T-helper 22 cell (primary cell): ENCODE data around the gene TCF3.
A peak's percentile ranks its signal among the peaks of the same experiment; 100 is the strongest.

Source experiments
- DNase-seq: peaks from one replicate; pipeline ENCODE4 v3.0.0-alpha.2; 2020; ENCODE audit warnings: low read depth

The TCF3 gene

DNA sequence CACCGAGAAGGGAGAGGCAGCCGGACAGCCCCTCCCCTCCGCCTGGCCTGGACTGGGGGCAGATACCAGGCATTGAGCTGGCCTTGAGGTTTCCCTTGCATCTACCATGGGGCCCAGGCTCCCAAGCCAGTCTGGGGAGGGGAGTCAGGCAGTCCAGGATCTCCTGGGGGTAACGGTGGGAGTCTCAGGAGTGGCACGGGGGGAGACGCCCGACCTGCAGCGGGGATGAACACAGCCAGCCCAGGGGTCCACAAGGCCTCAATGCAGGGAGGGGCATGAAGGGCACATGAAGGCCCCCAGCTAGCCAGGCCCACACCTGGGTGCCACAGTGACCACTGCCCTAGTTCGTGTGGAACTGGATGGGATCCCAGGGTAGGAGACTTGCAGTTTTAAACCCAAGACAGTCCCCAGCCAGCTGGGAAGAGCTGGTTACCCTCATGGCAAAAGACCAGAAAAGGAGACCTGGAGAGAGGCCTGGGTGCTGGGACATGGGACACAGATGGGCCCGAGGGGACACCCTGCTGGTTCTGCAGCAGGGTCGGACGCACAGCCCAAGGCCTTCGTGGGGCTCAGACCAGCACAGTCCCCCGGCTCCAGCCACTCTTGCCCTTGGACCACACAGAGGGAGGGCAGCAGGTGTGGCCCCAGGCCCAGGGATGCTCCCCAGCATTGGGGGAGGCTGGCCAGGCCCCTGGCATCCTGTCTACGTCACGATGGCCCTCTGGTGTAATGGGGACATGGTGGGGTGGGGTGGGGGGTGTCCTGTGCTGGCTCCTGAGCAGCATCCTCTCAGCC is 42.5 kb downstream of the TCF3 start:
- no peak for DNase-seq

DNA sequence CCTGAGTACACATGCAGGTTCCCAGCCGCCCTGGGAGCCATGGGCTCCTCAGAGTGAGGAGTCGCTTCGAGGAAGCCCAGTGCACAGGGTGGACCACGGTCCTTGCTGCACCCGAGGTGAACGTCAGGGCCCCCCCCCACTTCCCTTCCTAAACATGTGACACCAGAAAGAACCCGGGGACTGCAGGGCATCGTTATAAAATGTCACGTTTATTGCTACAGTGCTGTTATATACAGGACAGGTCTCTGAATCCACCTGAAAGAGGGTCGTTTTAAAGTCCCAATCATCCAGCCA is 43.4 kb downstream of the TCF3 start:
- no peak for DNase-seq

DNA sequence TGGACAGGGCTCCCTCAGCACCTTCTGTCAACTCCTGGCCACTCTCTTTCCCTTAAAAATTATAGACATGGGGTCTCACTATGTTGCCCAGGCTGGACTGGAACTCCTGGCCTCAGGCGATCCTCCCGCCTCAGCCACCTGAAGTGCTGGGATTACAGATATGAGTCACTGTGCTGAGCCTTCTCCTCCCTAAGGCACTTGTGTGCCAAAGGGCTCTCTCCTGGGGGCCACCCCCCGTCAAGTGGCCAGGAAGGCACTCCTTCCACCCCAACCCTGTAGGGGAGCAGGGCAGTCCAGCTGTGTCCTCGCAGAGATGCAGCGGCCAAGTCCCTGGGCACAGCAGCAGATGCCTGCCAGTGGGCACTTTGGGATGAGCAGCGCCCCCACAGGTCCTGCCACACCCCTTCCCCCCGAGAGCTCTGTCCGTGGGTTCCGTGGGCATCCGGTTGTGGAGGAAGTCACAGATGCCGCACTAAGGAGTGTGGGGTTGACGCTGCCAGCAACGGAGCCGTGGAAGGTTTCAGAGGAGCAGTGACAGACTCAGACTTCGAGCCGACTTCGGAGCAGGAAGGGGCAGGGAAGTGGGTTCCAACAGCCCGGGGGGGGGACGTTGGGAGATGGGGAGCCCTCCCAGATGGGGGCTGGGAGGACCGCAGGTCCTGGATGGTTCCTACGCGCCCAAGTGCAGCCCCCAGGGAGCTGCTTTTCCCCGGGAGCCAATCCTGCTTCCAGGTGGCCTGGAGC is 43.9 kb downstream of the TCF3 start:
- no peak for DNase-seq

DNA sequence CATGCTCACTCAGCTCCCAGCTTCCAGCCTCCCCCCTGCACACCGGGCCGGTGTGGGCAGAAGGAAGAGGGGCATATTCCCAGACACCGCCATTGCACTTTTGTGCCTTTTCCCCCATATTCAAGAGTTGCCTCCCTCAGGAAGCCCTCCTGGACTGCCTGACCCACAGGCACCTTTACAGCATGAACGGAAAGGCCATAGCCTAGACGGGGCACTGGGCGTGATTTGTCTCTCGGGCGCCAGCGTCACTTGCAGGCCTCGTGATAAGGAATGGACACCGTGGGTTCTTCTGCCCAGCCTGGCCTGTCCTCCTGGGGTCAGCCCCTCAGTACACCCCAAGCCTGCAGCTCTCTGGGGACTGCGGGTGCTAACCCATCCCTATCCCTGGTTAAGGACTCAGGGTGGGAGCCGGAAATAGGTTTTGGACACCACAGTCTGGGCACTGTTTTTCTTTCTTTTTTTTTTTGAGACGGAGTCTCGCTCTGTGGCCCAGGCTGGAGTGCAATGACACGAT is 46.2 kb downstream of the TCF3 start:
- DNase-seq: no peak

DNA sequence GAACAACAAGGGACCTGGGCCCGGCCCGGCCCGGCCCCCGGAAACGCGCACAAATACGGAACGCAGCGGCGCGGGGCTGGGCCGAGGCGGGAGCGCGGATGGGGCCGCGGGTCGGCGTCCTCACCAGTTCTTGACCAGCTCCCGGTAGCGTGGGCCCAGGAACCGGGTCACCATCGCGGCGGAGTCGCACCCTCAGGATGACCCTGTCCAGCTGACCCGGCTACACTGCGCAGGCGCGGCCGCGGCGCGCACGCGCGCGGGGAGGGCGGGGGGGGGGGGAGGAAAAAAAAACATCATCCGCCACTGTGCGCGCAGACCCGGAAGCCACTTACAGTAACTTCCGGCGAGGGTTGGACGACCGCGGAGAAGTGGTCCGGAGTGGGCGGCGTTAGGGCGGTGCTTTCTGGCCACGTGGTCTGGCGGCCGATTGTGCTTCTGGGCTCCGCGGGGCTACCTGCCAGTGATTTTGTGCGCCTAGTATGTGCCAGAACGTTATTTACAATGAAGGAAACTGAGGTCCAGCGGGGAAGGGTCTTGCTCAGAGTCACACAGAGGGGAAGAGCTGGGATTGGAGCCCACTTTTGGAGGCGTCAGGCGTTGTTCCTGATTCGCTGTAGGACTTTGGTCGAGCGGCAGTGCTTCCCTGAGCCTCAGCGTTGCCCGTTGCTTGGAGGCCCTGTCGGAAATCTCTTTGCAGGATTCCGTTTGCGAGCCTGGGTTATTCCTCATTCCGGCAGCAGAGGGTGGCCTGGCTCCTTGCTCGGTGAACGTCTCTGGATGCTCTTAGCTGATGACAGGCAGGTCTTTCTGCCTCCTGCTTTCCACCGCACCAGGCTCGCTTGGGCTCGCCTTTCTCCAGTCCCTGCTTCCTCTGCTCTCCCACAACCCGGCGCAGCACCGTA is 46.9 kb downstream of the TCF3 start, which contains the start of gene UQCR11:
TSS of gene UQCR11 (minus strand) at position 227 of the 902 bp plus-strand sequence. CDS start at position 174, 53 bp downstream.
- peak; percentile 85 for DNase-seq

DNA sequence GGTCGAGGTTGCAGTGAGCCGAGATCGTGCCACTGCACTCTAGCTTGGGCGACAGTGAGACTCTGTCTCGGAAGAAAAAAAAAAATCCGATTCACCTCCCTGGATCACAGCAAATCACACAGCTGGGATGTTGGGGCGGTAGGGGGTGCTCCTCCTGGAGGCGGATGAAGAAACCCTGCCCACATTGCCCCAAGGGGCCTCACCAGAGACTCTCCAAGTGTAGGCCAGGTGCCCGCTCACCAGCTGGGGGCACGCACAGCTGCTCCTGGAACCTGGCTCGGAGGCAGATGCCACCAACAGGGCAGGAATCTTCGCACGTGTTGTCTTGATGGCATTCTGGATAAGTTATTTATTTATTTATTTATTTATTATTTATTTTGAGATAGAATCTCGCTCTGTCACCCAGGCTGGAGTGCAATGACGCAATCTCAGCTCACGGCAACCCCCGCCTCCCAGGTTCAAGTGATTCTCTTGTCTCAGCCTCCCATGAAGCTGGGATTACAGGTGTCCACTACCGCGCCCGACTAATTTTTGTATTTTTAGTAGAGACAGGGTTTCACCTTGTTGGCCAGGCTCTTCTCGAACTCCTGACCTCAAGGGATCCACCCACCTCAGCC is 50.2 kb downstream of the TCF3 start:
- no peak for DNase-seq

DNA sequence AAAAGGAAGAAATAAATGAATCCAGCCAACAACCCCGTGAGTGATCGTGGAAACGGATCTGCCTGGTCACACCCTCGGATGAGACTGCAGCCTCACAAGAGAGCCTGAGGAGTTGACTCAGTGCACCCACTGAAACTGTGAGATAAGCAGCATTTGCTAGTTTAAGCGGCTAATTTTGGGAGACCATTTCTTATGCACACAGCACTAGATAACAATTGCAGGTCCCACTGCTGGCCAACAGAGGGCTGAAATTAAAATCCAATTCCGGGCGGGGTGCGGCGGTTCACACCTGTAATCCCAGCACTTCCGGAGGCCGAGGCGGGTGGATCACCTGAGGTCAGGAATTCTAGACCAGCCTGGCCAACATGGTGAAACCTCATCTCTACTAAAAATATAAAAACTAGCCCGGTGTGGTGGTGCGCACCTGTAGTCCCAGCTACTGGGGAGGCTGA is 50.8 kb downstream of the TCF3 start:
- no peak for DNase-seq

DNA sequence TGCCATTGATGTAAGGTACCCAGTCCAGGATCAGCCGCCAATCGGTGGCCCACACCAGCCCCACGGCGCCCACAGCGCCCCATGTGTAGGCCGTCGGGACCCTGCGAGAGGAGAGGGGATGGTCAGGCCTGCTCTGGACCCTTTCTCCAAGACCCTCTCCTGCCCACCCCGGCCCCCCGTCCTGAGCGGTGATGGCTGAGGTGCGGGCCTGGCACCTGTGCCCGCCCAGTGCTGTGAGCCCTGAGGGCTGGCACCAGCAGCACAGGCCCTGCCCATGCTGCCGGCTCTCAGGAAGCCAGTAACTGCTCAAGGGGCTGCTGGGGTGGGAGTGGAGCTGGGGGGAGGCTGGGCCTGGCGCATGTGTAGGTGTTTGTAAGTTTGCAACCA is 53.0 kb downstream of the TCF3 start:
- no peak for DNase-seq

DNA sequence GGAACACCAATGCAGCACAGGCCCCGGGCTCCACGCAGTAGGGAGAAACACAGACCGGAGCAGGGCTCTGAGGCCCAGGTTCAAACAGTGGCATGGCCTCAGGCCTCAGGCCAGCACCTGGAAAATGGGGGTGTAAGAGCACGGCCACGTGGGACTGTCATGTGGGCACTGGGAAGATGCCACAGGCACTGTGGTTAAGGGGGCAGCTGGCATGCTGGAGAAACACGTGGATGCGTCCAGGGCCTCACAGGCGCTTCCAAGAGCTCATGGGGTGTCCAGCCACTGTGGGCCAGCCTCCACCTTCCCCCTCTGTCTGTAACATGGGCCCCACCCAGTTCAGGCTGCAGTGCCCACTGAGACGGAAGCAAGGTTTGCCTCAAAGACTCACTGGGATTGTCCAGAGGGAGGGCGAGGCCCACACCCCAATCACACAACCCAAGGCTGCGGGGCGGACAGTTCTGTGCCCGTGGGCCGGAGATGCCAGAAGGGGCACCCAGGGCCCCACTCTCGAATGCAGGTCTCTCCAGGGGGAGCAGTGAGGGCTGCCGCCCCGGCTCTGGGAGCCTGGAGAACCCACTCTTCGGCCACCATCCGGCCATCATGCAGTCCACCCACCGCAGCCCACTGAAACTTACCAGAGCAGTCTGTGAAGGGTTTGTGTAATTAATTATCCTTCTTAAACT is 53.5 kb downstream of the TCF3 start:
- DNase-seq: no peak

DNA sequence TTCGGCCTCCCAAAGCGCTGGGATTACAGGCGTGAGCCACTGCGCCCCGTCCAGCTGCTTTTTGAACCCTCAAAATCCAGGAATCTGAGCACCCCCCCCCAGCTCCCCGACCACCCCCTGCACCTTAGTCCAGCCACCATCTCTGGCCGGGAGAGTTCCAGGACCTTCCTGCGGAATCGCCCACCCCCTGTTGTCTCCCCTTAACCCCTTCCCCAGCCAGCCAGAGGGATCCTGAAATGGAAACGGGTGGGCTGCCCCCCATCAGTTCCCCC is 59.0 kb downstream of the TCF3 start:
- no peak for DNase-seq

DNA sequence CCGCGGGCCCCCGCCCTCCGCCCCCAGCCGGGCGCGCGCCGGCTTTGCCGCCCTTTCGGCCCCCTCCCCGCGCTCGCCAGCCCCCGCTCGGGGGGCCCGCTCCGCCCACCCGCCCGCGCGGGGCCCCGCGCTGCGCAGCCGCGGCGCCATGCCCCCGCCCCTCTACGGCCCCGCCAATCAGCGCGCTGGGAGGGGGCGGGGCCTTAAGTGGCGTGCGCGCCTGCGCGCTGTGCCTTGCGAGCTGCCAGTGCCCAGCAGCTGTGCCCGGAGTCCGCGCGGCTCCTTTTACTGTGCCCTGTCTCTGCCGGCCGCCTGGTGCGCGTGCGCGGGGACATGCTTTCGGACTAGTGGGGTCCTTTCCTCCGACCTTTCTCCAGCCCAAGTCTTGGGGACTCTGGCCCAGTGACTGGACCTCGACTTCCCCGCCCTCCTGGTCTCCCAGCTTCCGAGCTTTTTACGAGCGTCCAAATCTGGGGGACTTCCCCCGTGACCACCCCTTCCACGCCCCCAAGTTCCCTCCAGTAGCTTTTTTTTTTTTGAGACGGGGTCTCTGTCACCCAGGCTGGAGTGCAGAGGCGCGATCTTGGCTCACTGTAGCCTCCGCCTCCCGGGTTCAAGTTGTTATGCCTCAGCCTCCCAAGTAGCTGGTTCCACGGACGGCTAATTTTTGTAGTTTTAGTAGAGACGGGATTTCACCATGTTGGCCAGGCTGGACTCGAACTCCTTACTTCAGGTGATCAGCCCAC is 59.5 kb downstream of the TCF3 start, which contains the start of gene MBD3:
TSS of gene MBD3 (minus strand) at position 111 of the 746 bp plus-strand sequence. CDS start 234 bp downstream, outside the sequence.
- peak; percentile 78 for DNase-seq

DNA sequence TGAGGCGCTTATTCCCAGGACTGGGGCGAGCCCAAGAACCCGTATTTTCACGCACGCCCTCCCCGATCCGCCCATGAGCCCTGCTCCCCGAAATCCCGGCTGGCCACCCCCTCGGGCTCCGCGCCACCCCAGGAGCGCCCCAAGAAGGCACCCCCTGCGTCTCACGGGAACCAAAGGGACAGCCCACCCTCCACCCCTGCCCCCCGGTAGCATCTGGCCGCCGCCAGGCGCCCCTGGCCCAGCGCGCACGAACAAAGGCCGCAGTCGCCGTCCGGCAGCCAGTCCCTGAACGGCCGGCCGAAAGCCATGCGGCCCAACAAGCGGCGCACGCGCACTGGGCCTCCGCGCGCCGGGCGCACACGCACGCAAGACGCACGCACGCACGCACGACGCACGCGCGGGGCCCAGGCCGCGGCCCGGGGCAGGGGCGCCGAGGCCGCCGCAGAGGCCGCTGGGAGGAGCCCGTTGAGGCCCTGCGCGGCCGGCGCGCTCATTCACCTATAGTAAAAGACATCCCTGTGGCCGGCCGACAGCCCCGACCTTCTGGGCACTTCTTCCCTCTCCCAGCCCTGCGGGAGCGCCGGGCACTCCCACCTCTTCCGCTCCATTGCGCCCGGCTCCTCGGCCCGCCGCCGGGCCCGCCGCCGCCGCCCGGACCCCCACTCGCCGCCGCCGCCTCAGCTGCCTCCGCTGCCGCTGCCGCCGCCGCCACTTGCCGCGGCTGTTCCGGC is 60.2 kb downstream of the TCF3 start:
- peak; percentile 70 for DNase-seq

DNA sequence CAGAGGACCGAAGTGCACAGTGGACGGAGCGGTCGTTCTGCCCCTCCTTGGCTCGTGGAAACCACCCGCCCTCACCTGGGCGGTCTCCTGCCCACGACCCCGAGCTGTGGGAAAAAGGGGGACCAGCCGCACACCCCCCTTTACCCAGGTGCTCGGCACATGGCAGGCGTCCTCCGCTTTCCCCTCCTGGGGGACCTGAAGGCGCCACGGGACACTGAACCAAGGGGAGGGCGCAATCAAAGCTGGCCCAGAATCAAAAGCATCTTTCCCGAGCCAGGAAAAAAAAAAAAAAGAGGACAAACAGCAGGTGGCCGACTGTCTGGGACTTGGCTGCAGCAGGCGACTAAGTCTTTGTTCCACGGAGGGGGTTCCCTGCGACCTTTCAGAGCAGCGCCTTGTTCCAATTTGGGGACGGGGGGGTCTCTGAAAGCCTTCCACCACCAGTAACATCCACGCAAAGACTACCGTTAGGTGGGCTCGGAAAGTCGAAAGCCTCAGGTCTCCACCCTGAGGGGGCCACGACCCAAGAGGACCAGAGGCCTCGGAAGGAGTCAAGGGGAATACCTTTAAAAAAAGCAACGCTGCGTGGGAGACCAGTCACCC is 60.9 kb downstream of the TCF3 start:
- no peak for DNase-seq

DNA sequence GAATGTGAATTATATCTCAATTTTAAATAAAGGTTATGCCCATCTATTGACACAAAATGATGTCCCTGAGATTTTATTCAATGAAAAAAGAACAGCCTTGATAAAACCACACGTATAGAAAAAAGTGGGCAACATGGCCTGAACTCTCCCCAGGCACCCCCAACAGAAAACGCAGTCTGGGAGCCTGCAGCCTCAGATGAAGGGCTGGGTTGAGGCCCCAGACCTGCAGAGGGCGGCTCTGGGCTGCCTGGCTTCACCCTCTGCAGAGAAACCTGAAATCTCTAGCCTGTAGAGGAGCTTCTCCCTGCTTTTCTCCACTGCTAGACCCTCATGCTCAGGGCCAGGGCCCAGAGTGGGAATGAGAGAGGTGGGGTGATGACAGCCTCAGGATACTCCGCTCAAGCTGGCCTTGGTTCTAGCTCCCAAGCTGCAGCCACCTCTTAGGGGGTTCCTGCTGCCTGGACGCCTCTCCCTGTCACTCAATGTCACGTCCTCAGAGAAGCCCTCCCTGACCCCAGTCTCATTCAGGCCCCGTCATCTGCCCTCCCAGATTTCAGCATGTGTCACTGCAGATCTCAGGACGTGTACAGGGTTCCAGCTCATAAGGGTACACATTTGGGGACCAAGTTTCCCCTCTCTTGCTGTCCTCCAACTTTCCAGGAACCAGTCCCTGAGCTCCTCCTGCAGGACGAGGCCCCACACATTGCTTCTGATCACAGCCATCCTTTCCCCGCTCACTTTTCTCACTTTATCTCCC is 61.6 kb downstream of the TCF3 start:
- DNase-seq: no peak

DNA sequence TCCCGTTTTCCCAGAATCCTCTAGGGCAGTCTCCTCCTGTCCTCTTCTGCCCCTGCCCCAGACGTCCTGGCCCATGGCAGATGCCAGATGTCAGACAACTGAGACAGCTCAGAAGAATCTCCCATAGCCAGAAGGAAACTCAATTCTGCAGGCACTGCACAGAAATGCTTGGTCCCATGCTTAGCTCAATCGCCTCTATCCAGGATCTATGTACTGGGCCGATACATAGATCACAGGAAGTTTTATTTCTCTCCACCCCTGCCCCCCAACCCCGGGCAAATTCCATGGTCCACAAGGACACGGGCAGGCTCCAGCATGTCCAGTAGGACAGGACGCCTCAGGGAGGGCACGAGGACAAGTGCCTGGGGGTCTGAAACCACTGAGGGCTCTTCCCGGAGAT is 64.5 kb downstream of the TCF3 start:
- no peak for DNase-seq

DNA sequence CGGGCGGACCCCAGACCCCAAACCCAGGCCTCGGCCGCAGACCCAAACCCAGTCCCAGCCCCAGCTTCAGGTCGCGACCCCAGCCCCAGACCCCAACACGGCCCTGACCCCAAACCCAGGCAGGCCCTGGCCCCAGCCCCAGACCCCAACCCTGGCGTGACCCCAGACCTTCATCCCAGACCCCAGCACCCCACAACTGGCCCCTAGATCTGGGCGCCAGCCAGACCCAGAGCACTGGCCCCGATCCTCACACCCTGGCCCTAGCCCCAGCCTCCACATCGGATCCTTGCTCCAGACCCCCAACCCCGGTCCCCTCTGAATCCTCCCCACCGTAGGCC is 67.2 kb downstream of the TCF3 start:
- no peak for DNase-seq

DNA sequence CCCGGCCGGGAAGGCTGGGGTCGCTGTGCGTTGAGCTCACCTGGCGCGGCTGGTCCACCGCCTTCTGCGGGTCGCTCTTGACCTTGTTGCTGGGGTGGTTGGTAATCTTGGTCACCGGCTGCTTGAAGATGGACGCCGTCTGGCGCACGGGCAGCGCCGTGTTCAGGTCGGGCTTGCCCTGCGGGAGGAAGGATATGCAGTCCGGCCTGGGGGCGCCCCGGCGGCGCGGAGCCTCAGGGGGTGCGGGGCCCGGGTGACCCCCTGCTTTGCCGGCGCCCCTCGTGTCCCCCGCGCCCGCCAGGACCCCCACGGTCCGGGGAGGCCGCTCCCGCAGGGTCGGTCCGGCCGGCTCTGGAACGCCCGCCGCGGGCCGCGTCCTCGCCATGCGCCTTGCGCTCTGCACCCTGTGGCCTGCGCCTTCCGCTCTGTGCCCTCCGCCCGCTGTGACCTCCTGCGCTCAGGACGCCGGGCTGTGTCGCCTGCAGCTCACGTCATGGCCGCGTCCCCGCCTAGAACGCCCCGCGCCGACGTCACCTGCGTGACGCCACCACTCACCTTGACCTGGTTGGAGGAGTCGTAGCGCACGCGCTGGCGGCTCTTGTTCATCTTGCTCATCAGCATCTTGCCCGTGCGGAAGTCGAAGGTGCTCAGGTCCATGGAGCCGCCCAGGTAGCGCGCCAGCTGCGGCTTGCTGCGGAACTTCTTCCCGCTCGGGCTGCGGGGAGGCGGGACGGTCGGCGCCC is 67.7 kb downstream of the TCF3 start:
- DNase-seq: no peak

DNA sequence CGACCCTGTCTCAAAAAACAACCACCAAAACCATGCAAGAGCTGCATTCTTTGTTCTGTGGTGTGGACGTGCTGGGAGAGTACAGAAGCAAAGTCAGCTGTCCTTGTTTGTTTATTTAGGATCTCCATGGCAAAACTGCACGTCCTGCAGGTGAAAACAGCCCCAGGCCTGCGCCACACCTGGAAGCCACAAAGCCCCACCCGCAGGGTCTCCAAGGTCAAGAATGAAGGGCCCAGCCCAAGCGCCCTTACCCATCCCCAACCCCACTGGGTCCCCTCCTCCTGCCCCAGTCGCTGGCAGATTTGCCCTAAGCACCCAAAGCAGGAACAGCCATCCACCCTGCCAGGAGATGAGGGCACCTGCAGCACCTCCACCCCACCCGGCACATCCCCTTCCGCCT is 70.2 kb downstream of the TCF3 start:
- DNase-seq: no peak
